GM19043 (cell line): ENCODE results near the gene OTOP1.
"Not testable (repeated sequence)": the region's sequence is repeated elsewhere in the genome, so short reads cannot be mapped to it uniquely, and the experiment has no call there.

Experiments
- ATAC-seq: cut with Tn5 transposase; IDR thresholded peaks from one replicate; pipeline ENCODE4 v1.9.1; 2021; ENCODE audit warnings: low read depth; ENCODE audit not compliant: unreplicated experiment

Gene OTOP1

DNA sequence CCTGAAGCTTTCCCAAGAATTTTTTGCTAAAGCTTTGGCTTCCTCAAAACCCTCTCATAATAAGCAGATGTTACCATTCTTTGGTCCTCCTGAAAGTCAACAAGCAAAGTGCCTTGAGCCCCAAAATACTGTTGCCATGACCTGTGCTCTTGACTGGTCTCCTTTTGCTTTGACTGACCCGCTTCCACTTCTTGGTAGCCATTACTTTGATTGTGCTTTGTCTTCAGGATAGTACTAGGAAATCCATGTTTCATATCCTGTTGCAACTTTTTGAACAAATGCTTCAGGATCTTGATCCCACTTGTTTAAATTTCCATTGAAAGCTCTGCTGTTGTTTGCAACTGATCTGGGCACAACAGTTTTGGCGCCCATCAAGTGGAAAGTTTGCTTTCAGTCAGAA, 6.9 kb upstream of the OTOP1 start:
- no peak for ATAC-seq

DNA sequence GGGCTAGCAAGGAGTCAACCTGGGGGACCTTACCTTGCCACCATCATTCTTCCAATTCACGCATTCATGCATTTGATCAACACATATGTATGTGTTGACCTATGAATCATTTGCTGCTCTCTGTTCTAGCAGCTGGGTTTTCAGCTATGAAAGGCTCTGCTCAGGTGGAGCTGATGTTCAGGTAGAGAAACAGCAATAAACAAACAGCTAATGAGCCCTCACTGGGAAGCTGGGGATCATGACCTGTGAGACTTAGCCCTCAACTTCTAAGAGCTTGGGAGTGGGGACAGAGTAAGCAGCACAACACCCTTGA, 1.6 kb upstream of the OTOP1 start:
- ATAC-seq = no peak

DNA sequence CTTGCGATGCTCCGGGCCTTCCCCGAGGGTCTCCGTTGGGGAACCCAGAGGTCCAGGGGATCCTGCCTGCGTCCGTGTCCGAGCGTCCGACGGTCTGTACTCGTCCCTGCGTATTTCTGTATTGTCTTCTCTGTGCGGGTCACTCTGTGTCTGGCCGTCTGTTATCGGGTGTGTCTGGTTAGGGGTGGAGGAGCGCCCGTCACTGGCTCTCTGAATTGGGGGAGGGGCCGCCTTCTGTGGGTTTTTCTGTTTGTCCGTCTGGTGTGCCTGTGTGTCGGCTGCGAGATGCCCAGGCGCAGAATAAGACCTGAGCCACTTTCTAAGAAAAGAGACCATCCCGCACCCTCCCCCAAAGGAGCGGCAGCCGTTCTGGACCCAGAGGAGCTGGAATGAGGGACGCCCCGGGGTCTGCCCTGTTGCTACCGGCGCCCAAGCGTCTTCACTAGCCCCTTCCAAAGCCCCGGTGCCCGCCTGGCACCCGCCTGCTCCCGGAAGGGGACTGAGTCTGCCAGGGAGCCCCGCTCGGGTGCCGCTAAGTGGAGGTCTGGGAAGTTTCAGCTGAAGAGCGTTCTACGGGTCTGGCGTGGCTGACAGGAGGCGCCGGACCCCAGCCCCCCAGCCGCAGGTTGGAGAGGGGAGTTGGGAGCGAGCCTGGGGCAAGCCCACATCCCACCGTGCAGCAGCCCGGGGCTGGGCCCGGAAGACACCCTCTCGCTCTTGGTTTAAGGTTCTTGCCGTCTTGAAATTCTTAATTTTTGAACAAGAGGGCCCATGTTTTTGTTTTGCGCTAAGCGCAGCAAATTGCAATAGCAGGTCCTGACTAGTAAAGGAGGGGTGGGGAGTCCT, 1.0 kb upstream of the OTOP1 start:
- ATAC-seq = no peak

DNA sequence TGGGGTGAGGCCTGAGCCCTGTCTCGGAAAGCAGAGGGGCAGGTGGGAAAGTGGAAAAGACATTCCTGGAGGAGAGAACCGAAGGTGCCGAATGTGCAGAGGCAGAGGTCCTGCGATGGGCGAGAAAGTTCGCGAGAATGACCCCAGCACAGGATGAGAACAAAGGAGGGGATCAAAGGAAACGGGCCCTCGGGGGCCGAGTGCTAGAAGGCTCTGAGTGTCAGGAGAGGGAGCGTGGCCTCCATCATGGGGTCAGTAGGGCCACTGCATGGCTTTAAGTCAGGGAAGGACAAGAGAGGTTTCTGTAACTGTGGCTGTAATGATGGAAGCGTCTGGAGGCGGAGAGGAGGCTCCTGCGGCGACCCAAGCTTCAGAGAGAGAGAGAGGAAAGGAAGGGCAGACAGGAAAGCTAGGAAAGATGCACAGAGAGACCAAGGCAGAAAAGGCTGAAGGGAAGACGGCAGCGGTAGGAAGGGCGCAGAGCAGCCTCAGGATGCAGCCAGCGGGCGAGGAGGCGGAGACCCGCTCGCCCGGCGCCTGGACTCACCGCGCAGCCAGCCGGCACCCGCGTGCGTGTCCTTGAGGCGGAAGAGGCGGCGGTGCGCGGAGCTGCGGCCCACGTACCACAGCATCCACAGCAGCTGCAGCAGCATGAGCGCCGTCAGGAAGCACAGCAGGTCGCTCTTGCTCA, 669 bp downstream of the OTOP1 start:
- ATAC-seq = no peak

DNA sequence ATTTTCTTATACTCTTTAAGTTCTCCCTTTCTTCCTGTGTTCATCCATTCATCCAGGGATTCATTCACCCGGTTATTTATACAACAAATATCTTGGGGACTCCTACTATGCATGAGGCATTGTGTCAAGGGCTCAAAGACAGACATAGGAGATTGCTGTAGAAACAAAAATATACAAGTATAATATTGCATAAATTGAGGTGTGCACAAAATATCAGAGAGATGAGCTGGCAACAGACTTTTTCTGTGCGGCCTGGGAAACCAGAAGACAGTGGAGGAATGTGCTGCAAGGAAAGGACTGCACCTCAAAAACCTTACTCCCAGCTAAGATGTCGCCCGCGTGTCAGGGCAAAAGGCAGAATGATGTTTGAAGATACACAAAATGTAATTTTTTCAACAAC, 9.6 kb downstream of the OTOP1 start:
- ATAC-seq = no peak

DNA sequence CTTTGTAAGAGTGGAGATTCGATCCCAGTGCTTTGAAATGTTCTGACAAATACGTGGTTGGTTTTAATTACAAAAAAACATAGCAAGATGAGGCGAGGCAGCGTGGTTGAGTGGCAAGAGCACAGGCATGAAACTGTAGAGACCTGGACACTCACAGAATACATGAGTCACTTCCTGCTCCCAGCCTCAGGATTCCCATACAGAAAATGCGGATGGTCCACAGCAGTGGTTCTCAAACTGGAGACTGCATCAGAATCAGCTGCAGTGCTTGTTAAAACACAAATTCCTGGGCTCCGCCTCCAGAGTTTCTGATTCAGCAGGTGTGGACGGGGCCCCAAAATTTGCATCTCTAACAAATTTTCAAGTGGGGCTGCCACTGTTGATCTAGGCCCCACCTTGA, 10.1 kb downstream of the OTOP1 start:
- ATAC-seq = no peak

DNA sequence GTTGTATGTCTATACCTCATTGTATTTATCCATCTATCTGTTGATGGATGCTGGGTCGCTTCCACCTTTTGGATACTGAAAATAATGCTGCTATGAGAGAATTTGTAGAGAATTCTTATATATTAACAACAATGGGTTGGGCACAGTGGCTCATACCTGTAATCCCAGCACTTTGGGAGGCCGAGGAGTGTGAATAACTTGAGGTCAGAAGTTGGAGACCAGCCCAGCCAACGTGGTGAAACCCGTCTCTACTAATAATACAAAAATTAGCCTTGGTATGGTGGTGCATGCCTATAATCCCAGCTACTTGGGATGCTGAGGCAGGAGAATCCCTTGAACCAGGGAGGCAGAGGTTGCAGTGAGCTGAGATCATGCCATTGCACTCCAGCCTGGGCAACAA, 13.1 kb downstream of the OTOP1 start:
- ATAC-seq = not testable (repeated sequence)

DNA sequence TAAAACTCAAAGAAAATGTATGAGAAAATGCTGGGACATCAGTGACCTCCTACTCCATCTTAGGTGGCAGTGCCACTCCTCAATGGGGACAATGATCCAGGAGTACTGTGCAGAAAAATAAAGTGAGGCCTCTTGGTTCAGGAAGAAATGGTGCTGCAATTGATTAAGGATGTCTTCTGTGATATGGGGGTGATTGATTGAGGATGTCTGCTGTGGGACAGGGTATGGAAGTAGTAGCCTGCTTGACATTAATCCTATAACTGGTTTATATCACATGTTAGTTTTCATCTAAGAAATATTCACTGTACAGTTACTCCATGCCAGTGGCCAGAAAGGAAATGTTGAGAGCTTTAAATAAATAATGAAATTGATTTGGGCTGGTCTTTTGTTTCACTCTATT, 20.5 kb downstream of the OTOP1 start:
- ATAC-seq = no peak

DNA sequence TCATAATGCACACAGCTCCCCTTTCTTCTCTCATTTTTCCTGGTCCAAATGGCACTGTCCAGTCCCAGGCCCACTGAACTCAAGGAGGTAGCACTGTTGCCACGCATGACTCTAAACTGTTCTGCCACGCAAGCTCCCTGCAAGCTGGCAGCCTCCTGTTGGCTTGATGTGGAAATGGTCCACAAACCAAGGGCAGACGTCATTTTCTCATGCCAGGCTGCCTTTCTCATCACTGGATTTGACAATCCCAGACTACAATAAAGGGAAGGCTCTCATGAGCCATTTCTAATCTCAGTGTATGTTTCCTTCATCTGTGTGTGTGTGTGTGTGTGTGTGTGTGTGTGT, 22.4 kb downstream of the OTOP1 start:
- ATAC-seq = no peak

DNA sequence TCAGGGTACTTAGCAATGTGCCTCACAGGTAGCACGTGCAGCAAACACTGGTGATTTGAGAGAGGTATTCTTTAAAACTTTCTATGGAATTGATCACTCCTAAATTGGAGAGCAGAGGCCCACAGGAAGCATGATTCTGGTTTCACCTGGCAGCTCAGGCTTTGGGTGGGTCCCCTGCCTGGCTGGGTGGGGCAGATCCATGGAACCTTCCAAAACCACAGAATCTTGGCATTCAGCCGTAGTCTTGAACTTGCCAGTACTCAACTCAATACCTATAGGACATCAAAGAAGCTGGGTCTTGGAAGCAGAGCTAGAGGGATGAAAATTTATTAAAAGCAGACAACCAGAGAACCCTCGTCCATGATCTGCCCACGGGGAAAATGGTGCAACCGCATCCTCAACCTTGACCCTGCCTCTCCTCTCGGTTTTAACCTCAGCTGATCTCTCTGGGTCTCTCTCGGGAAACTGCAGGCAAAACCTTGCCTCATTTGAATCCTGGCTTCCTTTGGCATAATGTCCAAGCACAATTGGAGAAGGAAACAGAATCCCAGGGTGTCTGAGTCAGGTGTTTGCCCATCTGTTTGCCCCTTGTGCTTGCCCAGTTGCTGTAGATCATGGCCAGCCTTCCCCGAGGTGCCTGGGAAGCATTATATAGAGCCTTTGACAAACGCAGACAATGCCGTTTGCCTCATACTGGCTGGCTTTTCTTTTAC, 22.9 kb downstream of the OTOP1 start:
- no peak for ATAC-seq

DNA sequence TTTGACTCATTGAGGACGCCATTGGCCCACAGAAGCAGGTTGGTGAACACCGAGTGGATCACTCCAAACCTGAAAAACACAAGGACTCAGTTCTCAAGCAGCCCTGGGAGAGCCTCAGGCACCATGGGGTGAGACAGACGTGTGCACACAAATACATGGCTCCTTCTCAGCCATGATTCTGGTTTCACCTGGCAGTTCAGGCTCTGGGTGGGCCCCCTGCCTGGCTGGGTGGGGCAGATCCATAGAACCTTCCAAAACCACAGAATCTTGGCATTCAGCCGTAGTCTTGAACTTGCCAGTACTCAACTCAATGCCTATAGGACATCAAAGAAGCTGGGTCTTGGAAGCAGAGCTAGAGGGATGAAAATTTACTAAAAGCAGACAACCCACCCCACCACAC, 24.2 kb downstream of the OTOP1 start:
- ATAC-seq = no peak

DNA sequence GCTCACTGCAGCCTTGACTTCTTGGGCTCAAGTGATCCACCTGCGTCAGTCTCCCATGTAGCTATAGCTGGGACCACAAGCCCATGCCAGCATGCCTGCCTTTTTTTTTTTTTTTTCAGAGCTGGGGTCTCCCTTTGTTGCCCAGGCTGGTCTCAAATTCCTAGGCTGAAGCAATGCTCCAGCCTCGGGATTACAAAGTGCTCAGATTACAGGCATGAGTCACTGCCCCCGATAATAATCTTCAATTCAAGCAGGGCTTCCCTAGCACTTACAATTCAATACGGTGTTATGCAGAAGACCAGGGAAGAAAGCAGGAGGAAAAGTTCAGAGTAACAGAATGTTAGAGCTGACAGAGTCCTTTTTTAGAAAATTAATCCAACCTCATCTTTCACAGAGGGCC, 26.1 kb downstream of the OTOP1 start:
- ATAC-seq = no peak

DNA sequence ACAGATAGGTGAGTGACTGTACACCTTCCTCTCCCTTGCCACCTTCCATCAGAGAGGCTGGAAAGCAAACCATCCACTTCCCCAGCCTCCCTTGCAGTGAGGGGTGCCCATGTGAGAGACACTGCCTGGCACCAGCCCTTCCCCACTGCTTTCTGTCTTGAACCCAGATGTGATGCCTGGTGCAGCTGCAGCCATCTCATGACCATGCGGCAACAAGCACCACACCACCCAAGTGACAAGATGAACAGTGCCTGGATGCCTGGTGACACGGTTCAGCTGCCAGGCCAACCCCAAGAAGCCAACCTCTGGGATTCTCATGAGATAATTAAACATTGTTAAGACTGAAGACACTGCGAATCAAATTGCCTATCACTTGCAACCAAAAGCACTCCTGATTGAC, 31.4 kb downstream of the OTOP1 start:
- no peak for ATAC-seq

DNA sequence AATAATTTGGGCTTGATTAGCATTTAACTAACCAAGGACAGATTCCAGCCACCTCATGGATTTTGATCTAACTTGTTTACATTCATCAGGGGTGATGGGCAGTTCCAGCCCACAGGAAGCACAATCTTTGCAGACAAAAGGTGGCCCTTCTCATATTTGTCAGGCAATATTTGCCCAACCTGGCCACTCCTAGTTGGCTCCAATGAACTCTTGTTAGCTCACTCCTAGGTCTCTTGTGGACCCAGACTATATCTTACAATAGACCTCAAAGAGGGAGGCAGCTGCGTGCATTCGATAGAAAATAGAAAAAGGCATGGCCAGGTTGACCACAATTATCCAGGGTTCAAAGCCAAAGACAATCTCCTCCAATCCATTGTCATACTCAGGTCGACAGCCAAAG, 38.2 kb downstream of the OTOP1 start:
- ATAC-seq = not testable (repeated sequence)

DNA sequence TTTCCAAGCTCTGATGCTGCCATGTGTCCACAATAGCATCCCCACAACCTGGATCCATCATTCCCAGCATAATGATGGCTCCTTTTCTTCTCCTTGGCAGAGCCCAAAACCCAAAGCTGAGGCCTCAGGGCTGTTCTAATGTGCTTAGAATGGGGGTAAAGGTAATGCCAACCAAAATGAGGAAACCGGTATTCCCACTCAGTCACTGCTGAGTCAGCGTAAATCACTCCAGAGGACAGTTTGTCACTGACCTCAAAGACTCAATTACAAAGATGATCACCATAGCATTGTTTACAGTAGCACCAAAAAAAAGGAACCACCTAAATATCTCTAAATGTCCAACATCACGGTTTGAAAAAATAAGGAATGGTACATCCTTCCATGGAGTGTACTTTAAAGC, 41.2 kb downstream of the OTOP1 start:
- no peak for ATAC-seq

DNA sequence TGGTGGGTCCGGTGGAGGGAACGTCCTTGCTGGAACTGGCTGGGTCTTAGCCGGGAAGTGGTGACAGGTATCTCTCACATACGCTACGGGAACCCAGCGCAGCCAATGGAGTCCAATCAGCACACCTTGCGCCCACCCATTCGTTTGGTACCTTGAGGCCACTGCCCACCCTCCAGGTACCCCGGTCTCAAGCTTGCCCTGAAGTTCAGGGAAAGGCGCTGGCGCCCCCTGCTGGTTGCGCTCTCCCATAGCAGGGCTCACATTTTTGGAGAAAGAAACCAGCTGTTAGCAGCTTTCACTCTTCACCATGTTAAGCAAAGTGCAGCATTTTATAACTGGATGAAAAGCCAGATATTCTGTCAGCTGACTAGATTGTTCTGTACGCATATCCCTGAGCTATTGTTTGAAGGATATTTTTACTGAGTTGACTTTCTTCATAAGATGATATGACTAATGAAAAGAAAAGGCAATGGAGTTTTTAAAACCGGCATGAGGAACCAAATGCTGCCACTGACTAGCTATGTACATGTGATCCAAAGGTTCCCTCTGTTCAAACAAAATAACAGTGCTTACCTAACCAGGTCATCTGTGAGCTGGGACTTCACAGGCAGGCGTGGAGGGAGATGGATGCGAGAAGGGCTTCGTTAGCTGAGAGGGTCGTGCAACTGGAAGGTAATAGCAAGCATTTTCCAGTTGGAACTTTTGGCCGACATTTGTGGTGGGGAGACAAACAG, 43.7 kb downstream of the OTOP1 start:
- no peak for ATAC-seq

DNA sequence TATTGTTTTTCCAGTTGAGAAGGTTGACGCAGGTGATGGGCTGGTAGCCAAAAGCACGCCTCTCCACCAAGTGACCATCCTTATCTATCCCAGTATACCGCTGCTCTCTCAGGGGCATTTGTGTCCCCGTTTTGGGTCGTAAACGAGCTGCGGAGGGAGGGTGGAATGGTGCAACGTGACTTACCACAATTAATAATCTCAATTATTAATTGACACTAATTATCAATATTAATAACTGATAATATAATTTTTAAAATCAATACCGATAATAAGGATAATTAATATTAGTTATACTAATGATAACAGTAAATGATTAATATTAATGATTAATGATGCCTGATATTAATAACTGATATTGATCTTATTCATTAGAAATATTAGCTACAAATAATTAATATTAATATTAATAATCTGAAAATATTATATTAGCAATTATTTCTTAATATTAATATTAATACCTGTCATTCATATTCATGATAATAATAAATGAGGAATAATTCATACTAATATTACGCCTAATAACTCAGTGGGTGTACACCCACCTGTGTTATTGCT, 56.1 kb downstream of the OTOP1 start:
- ATAC-seq = no peak

DNA sequence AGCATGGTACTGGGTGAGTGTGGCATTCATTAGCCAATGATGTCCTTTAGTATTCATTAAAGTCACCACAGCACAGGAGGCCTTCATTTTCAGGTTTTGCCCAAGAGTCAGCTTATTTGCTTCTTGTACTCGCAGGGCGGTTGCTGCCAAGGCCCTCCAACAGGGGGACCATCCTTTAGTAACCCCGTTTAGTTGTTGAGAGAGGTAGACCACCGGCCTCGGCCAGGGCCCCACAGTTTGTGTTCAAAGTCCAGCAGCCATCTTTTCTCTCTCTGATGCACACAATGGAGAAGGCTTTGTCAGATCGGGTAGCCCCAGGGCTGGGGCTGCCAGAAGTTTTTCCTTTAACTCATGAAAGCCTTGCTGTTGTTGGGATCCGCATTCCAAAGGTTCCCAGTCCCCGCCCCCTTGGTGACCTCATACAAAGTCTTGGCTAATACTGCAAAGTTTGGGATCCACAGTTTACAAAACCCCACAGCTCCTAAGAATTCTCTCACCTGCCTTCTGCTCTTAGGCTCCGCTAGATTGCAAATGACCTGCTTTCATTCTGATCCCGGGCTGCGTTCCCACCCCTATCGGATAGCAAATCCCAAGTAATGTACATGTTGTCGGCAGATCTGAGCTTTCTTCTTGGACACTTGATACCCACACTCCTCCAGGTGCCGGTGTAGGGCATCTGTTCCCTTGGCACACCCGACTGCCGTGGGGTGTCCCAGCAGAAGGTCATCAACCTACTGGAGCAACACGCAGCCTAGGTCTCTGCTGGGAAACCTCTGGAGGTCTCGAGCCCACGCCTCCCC, 58.5 kb downstream of the OTOP1 start:
- not testable (repeated sequence) for ATAC-seq

DNA sequence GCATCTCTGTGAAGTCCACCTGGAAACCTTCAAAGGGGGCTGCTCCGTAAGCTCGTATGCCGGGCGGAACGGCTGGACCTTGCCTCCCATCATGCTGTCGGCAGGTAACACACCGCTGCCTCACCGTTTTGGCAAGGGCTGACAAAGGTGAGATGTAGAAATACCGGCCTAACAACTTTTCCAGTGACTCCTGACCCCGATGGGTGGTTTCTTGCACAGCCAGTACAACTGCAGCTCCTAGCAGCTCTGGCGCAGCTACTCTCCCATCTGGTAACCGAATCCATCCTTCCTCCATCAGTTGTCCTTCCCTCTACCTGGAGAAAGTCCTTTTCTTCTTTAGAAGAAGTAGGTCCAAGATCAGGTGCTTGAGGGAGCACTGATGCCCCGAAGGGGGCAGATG, 59.7 kb downstream of the OTOP1 start:
- ATAC-seq = not testable (repeated sequence)
